WERI-Rb-1 (cell line): ENCODE data around the gene CYBRD1.

Experiments
- DNase-seq: peaks from one replicate; pipeline ENCODE4 v3.0.0-alpha.2; 2020
- H3K27ac ChIP-seq: fragments of 250-450 bp; sonication (Bioruptor Pico); 2 replicates; pipeline ENCODE4 v1.5.1; 2020; ENCODE audit warnings: mild to moderate bottlenecking, moderate library complexity
- H3K27me3 ChIP-seq: fragments of 250-450 bp; sonication (Bioruptor Pico); 2 replicates; pipeline ENCODE4 v1.5.1; 2021; ENCODE audit warnings: mild to moderate bottlenecking, low read depth, moderate library complexity; ENCODE audit not compliant: insufficient read depth, severe bottlenecking
- H3K36me3 ChIP-seq: fragments of 250-450 bp; sonication (Bioruptor Pico); 2 replicates; pipeline ENCODE4 v1.5.1; 2020; ENCODE audit warnings: mild to moderate bottlenecking, moderate library complexity
- H3K4me3 ChIP-seq: 2 replicates; pipeline ENCODE4 v1.5.1; 2011; ENCODE audit warnings: low read depth, mild to moderate bottlenecking, control low read depth, low read length
- H3K9me3 ChIP-seq: fragments of 250-450 bp; sonication (Bioruptor Pico); 2 replicates; pipeline ENCODE4 v1.5.1; 2021; ENCODE audit warnings: mild to moderate bottlenecking, moderate library complexity; ENCODE audit not compliant: severe bottlenecking
- CTCF ChIP-seq: IDR thresholded peaks from 2 replicates; pipeline ENCODE4 v1.5.1; 2011; ENCODE audit warnings: low read depth, mild to moderate bottlenecking, control low read depth, inconsistent platforms, low read length

CYBRD1 gene

GRCh38 chr2:171516793-171517192 is 5.5 kb upstream of the CYBRD1 start:
- DNase-seq, result no peak
- Histone ChIP-seq H3K9me3 (no peaks in the 10 kb centered on the region), H3K27ac (no peak overlapping the region), H3K4me3 (no peak overlapping the region), H3K27me3 (no peaks in the 10 kb centered on the region), H3K36me3 (no peaks in the 10 kb centered on the region)
- no peak for TF ChIP-seq CTCF

- DNase-seq, result no peak
- H3K27ac ChIP-seq, result no peak overlapping the region
- no peaks in the 10 kb centered on the region for H3K36me3 ChIP-seq
- H3K4me3 ChIP-seq, result no peak overlapping the region
- H3K27me3 ChIP-seq, result no peaks in the 10 kb centered on the region
- H3K9me3 ChIP-seq, result no peaks in the 10 kb centered on the region
- no peak for TF ChIP-seq CTCF
Observed at GRCh38 chr2:171520471-171520870, 1.8 kb upstream of the CYBRD1 start.

GRCh38 chr2:171521361-171522051 is 768 bp upstream of the CYBRD1 start:
- no peak overlapping the region for H3K27ac ChIP-seq
- no peak for TF ChIP-seq CTCF
- DNase-seq, result no peak

GRCh38 chr2:171522788-171523087 is 464 bp downstream of the CYBRD1 start:
- Histone ChIP-seq H3K9me3 (no peaks in the 10 kb centered on the region), H3K36me3 (no peaks in the 10 kb centered on the region), H3K27ac (peak overlapping the region; percentile 53), H3K4me3 (peak overlapping the region; percentile 90), H3K27me3 (no peaks in the 10 kb centered on the region)
- peak; percentile 27 for DNase-seq
- no peak for TF ChIP-seq CTCF

More at GRCh38 chr2:171521361-171522051, 768 bp upstream of the CYBRD1 start:
- H3K9me3 ChIP-seq, result no peaks in the 10 kb centered on the region
- H3K4me3 ChIP-seq, result peak overlapping the region; percentile 90
- H3K36me3 ChIP-seq, result no peaks in the 10 kb centered on the region
- H3K27me3 ChIP-seq, result no peaks in the 10 kb centered on the region

DNA sequence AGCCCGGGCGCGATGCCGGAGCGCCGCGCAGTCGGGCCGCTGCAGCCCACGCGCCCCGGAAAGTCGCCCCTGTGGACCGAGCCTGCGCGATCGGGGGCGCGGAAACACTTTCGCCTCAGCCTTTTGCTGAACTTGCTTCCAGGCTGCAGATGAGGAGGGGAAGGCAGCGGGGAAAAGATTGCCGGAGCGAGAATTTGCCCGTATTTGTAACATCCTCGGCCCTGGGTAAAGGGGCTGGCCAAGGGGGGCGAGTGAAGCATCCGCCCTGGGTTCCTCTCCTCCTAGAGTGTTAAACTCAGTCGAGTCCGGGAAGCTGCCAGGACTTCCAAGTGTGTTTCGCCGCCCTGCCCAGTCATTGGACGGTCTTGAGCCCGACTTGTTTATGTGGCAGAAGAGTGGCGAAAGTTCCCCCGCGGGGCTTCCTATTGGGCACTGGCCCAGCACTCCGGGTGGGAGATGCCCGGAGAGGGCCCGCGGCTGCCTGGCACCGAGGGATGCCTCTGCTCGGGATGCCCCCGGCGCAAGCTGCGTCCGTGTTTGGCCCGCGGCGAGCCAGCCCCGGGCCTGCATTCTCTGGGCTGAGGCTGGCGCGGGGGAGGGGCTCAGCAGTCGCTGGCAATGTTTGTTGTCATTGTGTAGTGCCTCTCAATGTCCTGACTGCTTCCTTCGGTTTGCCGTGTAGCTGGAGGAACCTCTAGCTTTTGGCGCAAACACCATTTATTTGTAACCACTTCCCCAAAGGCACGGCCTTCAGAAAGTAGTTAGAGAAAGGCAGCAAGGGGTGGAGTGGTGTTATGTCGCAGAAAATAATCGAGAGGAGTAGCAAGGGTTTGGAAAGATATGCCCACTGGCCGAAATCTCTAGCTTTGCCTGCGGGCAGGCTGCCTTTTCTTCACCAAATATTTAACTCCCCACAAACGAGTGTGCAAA is 1.1 kb downstream of the CYBRD1 start:
- no peaks in the 10 kb centered on the region for H3K36me3 ChIP-seq
- H3K4me3 ChIP-seq, result peak overlapping the region; percentile 90
- no peaks in the 10 kb centered on the region for H3K27me3 ChIP-seq
- no peaks in the 10 kb centered on the region for H3K9me3 ChIP-seq
- H3K27ac ChIP-seq, result peak overlapping the region; percentile 53
- peak; percentile 58 for DNase-seq
- no peak for TF ChIP-seq CTCF
